Fibroblast of the aortic adventitia (primary cell): Measurements from ENCODE around the gene TAF4B. TPM values are rescaled to one million over a fixed set of nuclear protein-coding genes. Genes with fewer than 3 reads are reported as not detected.
"Not testable (repeated sequence)": the region's sequence is repeated elsewhere in the genome, so short reads cannot be mapped to it uniquely, and the experiment has no call there.

Source experiments
- DNase-seq: peaks from one replicate; pipeline ENCODE4 v3.0.0-alpha.2; 2010; ENCODE audit warnings: low read depth
- H3K4me3 ChIP-seq: 2 replicates; pipeline ENCODE4 v1.5.1; 2011; ENCODE audit warnings: low read depth, mild to moderate bottlenecking, control low read depth, low read length, moderate library complexity
- CTCF ChIP-seq: IDR thresholded peaks from 2 replicates; pipeline ENCODE4 v1.5.1; 2011; ENCODE audit warnings: mild to moderate bottlenecking, low read length, control low read depth, inconsistent platforms; ENCODE audit not compliant: insufficient read depth
- total RNA-seq: library from RNA; depleted of rRNA; stranded (reverse); fragments of >200 nt; gene quantifications from 2 replicates; pipeline ENCODE4 v1.2.3, GENCODE V29; 2012; ENCODE audit warnings: low replicate concordance

Gene TAF4B
- total RNA-seq, 1 donor: 3.6 TPM

- H3K4me3 ChIP-seq: no peak overlapping the region
- no peak for DNase-seq
- TF ChIP-seq CTCF: no peak
Observed at GRCh38 chr18:26378701-26379100, 152.5 kb downstream of the TAF4B start.

- H3K4me3 ChIP-seq, DNase-seq: not testable (repeated sequence)
Observed at GRCh38 chr18:26381555-26381954, 155.3 kb downstream of the TAF4B start.

GRCh38 chr18:26383454-26384270 lies 157.4 kb downstream of the TAF4B start:
- DNase-seq: peak; percentile 80
- H3K4me3 ChIP-seq: no peak overlapping the region
- peak; percentile 80 for TF ChIP-seq CTCF

GRCh38 chr18:26386002-26386401 lies 159.8 kb downstream of the TAF4B start:
- DNase-seq: peak; percentile 87
- H3K4me3 ChIP-seq: no peak overlapping the region
- TF ChIP-seq CTCF: peak; percentile 1

GRCh38 chr18:26386441-26386840 lies 160.2 kb downstream of the TAF4B start:
- peak; percentile 57 for DNase-seq
- TF ChIP-seq CTCF: no peak

GRCh38 chr18:26394047-26394654 lies 167.9 kb downstream of the TAF4B start:
- no peak overlapping the region for H3K4me3 ChIP-seq
- no peak for TF ChIP-seq CTCF
- DNase-seq: no peak

More at GRCh38 chr18:26386441-26386840, 160.2 kb downstream of the TAF4B start:
- H3K4me3 ChIP-seq: no peak overlapping the region

GRCh38 chr18:26397019-26397418 lies 170.8 kb downstream of the TAF4B start:
- no peak for DNase-seq
- H3K4me3 ChIP-seq: no peak overlapping the region
- TF ChIP-seq CTCF: no peak
